HCT116 (cell line): ENCODE measurements around the gene ATP5F1E.

Source experiments
- EZH2 ChIP-seq: fragments of 200-600 bp; sonication (generic); IDR thresholded peaks from 2 replicates; pipeline ENCODE4 v1.6.1; 2017; ENCODE audit warnings: antibody characterized with exemption, mixed run types
- EZH2phosphoT487 ChIP-seq: fragments of 200-600 bp; IDR thresholded peaks from 2 replicates; pipeline ENCODE4 v1.6.1; 2018; ENCODE audit warnings: antibody characterized with exemption, borderline replicate concordance
- POLR2A ChIP-seq: IDR thresholded peaks from 2 replicates; pipeline ENCODE4 v1.7.0; 2011; ENCODE audit warnings: borderline replicate concordance; ENCODE audit not compliant: insufficient read depth, insufficient read length; ENCODE audit errors: extremely low read depth
- POLR2AphosphoS5 ChIP-seq: IDR thresholded peaks from 2 replicates; pipeline ENCODE4 v1.6.1; 2011; ENCODE audit warnings: mild to moderate bottlenecking, low read depth, low read length, moderate library complexity
- SIN3A ChIP-seq: IDR thresholded peaks from 2 replicates; pipeline ENCODE4 v1.6.1; 2012; ENCODE audit warnings: low read depth
- SP1 ChIP-seq: IDR thresholded peaks from 2 replicates; pipeline ENCODE4 v1.6.1; 2012; ENCODE audit warnings: low read depth
- TF ChIP-seq, protein P1 (sequence below), 3 experiments: fragments of 200-600 bp in 1 of 3; sonication (generic) in 1 of 3; IDR thresholded peaks in 2 of 3; conservative IDR thresholded peaks in 1 of 3; 2 replicates each; pipeline ENCODE4 v1.5.1; 2012 to 2017; ENCODE audit warnings: low read depth in 2 of 3, low read length in 2 of 3, antibody characterized with exemption in 1 of 3, borderline replicate concordance in 1 of 3, control low read depth in 1 of 3, mild to moderate bottlenecking in 1 of 3, mixed read lengths in 1 of 3, mixed run types in 1 of 3, moderate library complexity in 1 of 3; ENCODE audit not compliant: insufficient read depth in 1 of 3

DNA sequence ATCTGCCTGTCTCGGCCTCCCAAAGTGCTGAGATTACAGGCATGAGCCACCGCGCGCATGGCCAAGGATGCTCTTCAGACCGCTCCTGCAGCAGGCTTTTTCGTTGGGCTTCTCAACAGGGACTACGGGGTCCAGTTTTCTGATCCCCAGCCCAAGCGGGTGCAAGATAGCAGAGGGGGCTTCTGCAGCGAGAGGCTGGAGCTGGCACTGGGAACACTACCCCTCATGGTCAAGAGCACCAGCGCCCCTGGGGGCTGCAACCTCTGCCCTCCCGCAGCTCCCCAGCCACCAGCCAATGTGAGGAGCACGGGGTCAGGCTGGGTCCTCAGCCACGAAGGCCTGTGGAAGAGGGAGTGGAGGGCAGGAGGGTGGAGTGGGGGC, 31.1 kb downstream of the ATP5F1E start:
- TF ChIP-seq POLR2A (no peak), SIN3A (no peak), SP1 (no peak), EZH2phosphoT487 (no peak), POLR2AphosphoS5 (no peak), EZH2 (no peak)
- TF ChIP-seq, protein P1, sequence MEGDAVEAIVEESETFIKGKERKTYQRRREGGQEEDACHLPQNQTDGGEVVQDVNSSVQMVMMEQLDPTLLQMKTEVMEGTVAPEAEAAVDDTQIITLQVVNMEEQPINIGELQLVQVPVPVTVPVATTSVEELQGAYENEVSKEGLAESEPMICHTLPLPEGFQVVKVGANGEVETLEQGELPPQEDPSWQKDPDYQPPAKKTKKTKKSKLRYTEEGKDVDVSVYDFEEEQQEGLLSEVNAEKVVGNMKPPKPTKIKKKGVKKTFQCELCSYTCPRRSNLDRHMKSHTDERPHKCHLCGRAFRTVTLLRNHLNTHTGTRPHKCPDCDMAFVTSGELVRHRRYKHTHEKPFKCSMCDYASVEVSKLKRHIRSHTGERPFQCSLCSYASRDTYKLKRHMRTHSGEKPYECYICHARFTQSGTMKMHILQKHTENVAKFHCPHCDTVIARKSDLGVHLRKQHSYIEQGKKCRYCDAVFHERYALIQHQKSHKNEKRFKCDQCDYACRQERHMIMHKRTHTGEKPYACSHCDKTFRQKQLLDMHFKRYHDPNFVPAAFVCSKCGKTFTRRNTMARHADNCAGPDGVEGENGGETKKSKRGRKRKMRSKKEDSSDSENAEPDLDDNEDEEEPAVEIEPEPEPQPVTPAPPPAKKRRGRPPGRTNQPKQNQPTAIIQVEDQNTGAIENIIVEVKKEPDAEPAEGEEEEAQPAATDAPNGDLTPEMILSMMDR (IDR thresholded peaks at IDR 0.05 in 2 of 3, conservative IDR thresholded peaks at IDR 0.05 in 1 of 3; ENCODE audit: borderline replicate concordance in 1 of 3, insufficient read depth in 1 of 3, low read depth in 2 of 3, low read length in 2 of 3), result no peak
